ENCODE data around the gene SCFD2.

- TF ChIP-seq POLR2AphosphoS5 (IDR thresholded peaks at IDR 0.05; ENCODE audit: low read depth, low read length), result no peak
- TF ChIP-seq CTCF (IDR thresholded peaks at IDR 0.05; ENCODE audit: control extremely low read depth in 1 of 3, insufficient read depth in 1 of 3, low read depth in 1 of 3, low read length in 3 of 3), result no peak
- no peak for TF ChIP-seq POLR2A (IDR thresholded peaks at IDR 0.05; ENCODE audit: control extremely low read depth in 1 of 2, low read depth in 2 of 2, low read length in 2 of 2)
- TF ChIP-seq MAFK (IDR thresholded peaks at IDR 0.05; ENCODE audit: low read depth, low read length), result no peak
- TF ChIP-seq MAX (IDR thresholded peaks at IDR 0.05), result no peak
- TF ChIP-seq GABPA (IDR thresholded peaks at IDR 0.05; ENCODE audit: borderline replicate concordance, insufficient read depth, low read length), result no peak
- no peak for TF ChIP-seq EZH2 (IDR thresholded peaks at IDR 0.05; ENCODE audit: low read depth, low read length, severe bottlenecking)
- TF ChIP-seq SP1 (IDR thresholded peaks at IDR 0.05; ENCODE audit: low read depth, low read length), result no peak
These were observed 143.9 kb downstream of the SCFD2 start for GRCh38 chr4:53221832-53222480.

All from H1 (cell line).